RWPE2 (cell line): ENCODE data around the gene HOXA10.

Source experiments
- ATAC-seq: fragments of 200-7000 bp; cut with Tn5 transposase; 3 replicates; pipeline ENCODE4 v1.9.1; 2021; ENCODE audit warnings: low read depth
- DNase-seq: peaks from one replicate; pipeline ENCODE4 v3.0.0-alpha.2; 2020; ENCODE audit warnings: low spot score
- H3K27ac ChIP-seq: fragments of 450-650 bp; 2 replicates; pipeline ENCODE4 v1.5.1; 2017; ENCODE audit warnings: mild to moderate bottlenecking; ENCODE audit not compliant: poor library complexity, severe bottlenecking
- H3K27me3 ChIP-seq: fragments of 250-450 bp; sonication (Bioruptor Pico); 2 replicates; pipeline ENCODE4 v1.5.1; 2021; ENCODE audit warnings: mild to moderate bottlenecking, moderate library complexity; ENCODE audit not compliant: insufficient read depth, poor library complexity, severe bottlenecking
- H3K36me3 ChIP-seq: fragments of 250-450 bp; sonication (Bioruptor Pico); 2 replicates; pipeline ENCODE4 v1.5.1; 2020; ENCODE audit warnings: low read depth, mild to moderate bottlenecking, moderate library complexity
- H3K4me1 ChIP-seq: fragments of 250-450 bp; sonication (Bioruptor Pico); 2 replicates; pipeline ENCODE4 v1.5.1; 2021; ENCODE audit warnings: mild to moderate bottlenecking, moderate library complexity; ENCODE audit not compliant: insufficient read depth, poor library complexity, severe bottlenecking
- H3K4me3 ChIP-seq: fragments of 250-450 bp; sonication (Bioruptor Pico); 2 replicates; pipeline ENCODE4 v1.5.1; 2021; ENCODE audit warnings: mild to moderate bottlenecking, moderate library complexity; ENCODE audit not compliant: severe bottlenecking
- H3K9me3 ChIP-seq: fragments of 250-450 bp; sonication (Bioruptor Pico); 2 replicates; pipeline ENCODE4 v1.5.1; 2021; ENCODE audit warnings: mild to moderate bottlenecking, moderate library complexity; ENCODE audit not compliant: severe bottlenecking
- CTCF ChIP-seq: fragments of 450-650 bp; IDR thresholded peaks from one replicate; pipeline ENCODE4 v1.5.1; 2017; ENCODE audit warnings: mild to moderate bottlenecking, moderate library complexity; ENCODE audit not compliant: poor library complexity, severe bottlenecking

The HOXA10 gene

GRCh38 chr7:27182285-27182841 lies 8.2 kb upstream of the HOXA10 start:
- no peaks in the 10 kb centered on the region for H3K36me3 ChIP-seq
- peak overlapping the region; percentile 49 for H3K4me3 ChIP-seq
- no peaks in the 10 kb centered on the region for H3K9me3 ChIP-seq
- TF ChIP-seq CTCF = no peak
- peaks cover 12% of the 10 kb centered on the region for H3K4me1 ChIP-seq
- no peaks in the 10 kb centered on the region for H3K27me3 ChIP-seq
- DNase-seq = peak; percentile 45
- peak overlapping the region; percentile 92 for H3K27ac ChIP-seq
- ATAC-seq = no peak

GRCh38 chr7:27181795-27182275 lies 7.7 kb upstream of the HOXA10 start:
- ATAC-seq = no peak
- H3K4me1 ChIP-seq = peaks cover 11% of the 10 kb centered on the region

GRCh38 chr7:27180431-27181420 lies 6.6 kb upstream of the HOXA10 start:
- DNase-seq (peak; percentile 61), ATAC-seq (no peak)
- TF ChIP-seq CTCF = no peak
- Histone ChIP-seq H3K36me3 (no peaks in the 10 kb centered on the region), H3K4me3 (peak overlapping the region; percentile 33), H3K27me3 (no peaks in the 10 kb centered on the region), H3K9me3 (no peaks in the 10 kb centered on the region), H3K4me1 (peaks cover 18% of the 10 kb centered on the region), H3K27ac (peak overlapping the region; percentile 93)

More at GRCh38 chr7:27181795-27182275, 7.7 kb upstream of the HOXA10 start:
- peak overlapping the region; percentile 92 for H3K27ac ChIP-seq
- DNase-seq = no peak
- no peak for TF ChIP-seq CTCF
- H3K9me3 ChIP-seq = no peaks in the 10 kb centered on the region
- H3K27me3 ChIP-seq = no peaks in the 10 kb centered on the region
- no peak overlapping the region for H3K4me3 ChIP-seq
- H3K36me3 ChIP-seq = no peaks in the 10 kb centered on the region

- H3K9me3 ChIP-seq = no peaks in the 10 kb centered on the region
- ATAC-seq = peak; percentile 42
- peak; percentile 94 for TF ChIP-seq CTCF
- H3K4me3 ChIP-seq = peak overlapping the region; percentile 33
- H3K36me3 ChIP-seq = no peaks in the 10 kb centered on the region
- peak overlapping the region; percentile 93 for H3K27ac ChIP-seq
- peak; percentile 82 for DNase-seq
- no peaks in the 10 kb centered on the region for H3K27me3 ChIP-seq
- H3K4me1 ChIP-seq = peaks cover 25% of the 10 kb centered on the region
Measured at GRCh38 chr7:27179503-27180430, 5.6 kb upstream of the HOXA10 start.
